GM12878 (cell line): ENCODE measurements around the gene LRP1B. TPM values are rescaled to one million over a fixed set of nuclear protein-coding genes. Genes with fewer than 3 reads are reported as not detected.

Source experiments
- ATAC-seq: fragments of 200-7000 bp; cut with Tn5 transposase; 3 replicates; pipeline ENCODE4 v1.9.1; 2020; ENCODE audit warnings: mild to moderate bottlenecking, moderate library complexity
- BruUV-seq: library from RNA; stranded (reverse); fragments of 400-500 nt; replicated peaks from 2 replicates; lab custom pipeline; 2021; lab: Mats Ljungman, UMichigan
- CTCF ChIA-PET: fragments of 300-600 bp; sonication (Branson Sonifier 250); formaldehyde crosslinking; extraction: SDS; loops from one replicate; lab custom pipeline; 2021; ENCODE audit warnings: inconsistent platforms; lab: Yijun Ruan, JAX
- POLR2A ChIA-PET: fragments of 350-600 bp; formaldehyde crosslinking; extraction: SDS; loops from one replicate; lab custom pipeline; 2021; ENCODE audit warnings: inconsistent platforms; lab: Charles Lee
- RAD21 ChIA-PET: fragments of 300-600 bp; sonication (Branson Sonifier 250); formaldehyde crosslinking; loops from one replicate; lab custom pipeline; 2023; ENCODE audit warnings: antibody characterized with exemption; ENCODE audit not compliant: unreplicated experiment; lab: Charles Lee
- SMC1A ChIA-PET: fragments of 300-600 bp; sonication (Branson Sonifier 250); formaldehyde crosslinking; loops from one replicate; lab custom pipeline; 2023; ENCODE audit not compliant: unreplicated experiment, uncharacterized antibody; lab: Charles Lee
- DNase-seq: peaks from one replicate; pipeline ENCODE4 v3.0.0-alpha.2; 2011; ENCODE audit warnings: low read depth, low spot score
- FAIRE-seq: peaks from 3 replicates; lab custom pipeline; 2011; peaks lifted over from hg19 to GRCh38; lab: Jason Lieb, UNC
- H2AFZ ChIP-seq: 2 replicates; pipeline ENCODE4 v1.6.0; 2011; ENCODE audit warnings: low read depth, low read length, control low read depth; ENCODE audit not compliant: control insufficient read depth
- H3K27ac ChIP-seq: 2 replicates; pipeline ENCODE4 v1.5.1; 2011; ENCODE audit warnings: control low read depth; ENCODE audit not compliant: control insufficient read depth, insufficient read depth
- H3K27me3 ChIP-seq, 2 experiments: replicated peaks in 1 of 2; 2 replicates each; pipeline versions ENCODE4 v1.6.0 to v1.6.1; 2011; ENCODE audit warnings: low read length in 1 of 2; ENCODE audit not compliant: control insufficient read depth in 2 of 2, insufficient read depth in 2 of 2
- H3K36me3 ChIP-seq, 2 experiments: 2 replicates each; pipeline ENCODE4 v1.5.1; 2011; ENCODE audit warnings: low read length in 1 of 2; ENCODE audit not compliant: control insufficient read depth in 2 of 2, insufficient read depth in 2 of 2
- H3K4me1 ChIP-seq: 2 replicates; pipeline ENCODE4 v1.6.1; 2011; ENCODE audit warnings: mild to moderate bottlenecking, low read length, moderate library complexity, mixed read lengths; ENCODE audit not compliant: control insufficient read depth, insufficient read depth
- H3K4me2 ChIP-seq: 2 replicates; pipeline ENCODE4 v1.6.0; 2011; ENCODE audit warnings: control low read depth; ENCODE audit not compliant: control insufficient read depth, insufficient read depth
- H3K4me3 ChIP-seq: fragments of 200-600 bp; sonication (generic); 2 replicates; pipeline ENCODE4 v1.5.1; 2016
- H3K79me2 ChIP-seq: 2 replicates; pipeline ENCODE4 v1.6.0; 2011; ENCODE audit warnings: low read length; ENCODE audit not compliant: control insufficient read depth, insufficient read depth
- H3K9ac ChIP-seq: 2 replicates; pipeline ENCODE4 v1.8.0; 2011; ENCODE audit warnings: low read length, control low read depth, mixed read lengths; ENCODE audit not compliant: control insufficient read depth, insufficient read depth
- H3K9me3 ChIP-seq: replicated peaks from 3 replicates; pipeline ENCODE4 v1.5.1; 2011; ENCODE audit warnings: mild to moderate bottlenecking, low read length; ENCODE audit not compliant: control insufficient read depth, insufficient read depth
- H4K20me1 ChIP-seq: 2 replicates; pipeline ENCODE4 v1.6.0; 2011; ENCODE audit not compliant: control insufficient read depth, insufficient read depth
- ASH2L ChIP-seq: fragments of 300-600, 200-600 bp; sonication (generic); IDR thresholded peaks from 2 replicates; pipeline ENCODE4 v1.6.1; 2017; ENCODE audit warnings: low read depth, mild to moderate bottlenecking, borderline replicate concordance
- CBX5 ChIP-seq: sonication (generic); IDR thresholded peaks from 2 replicates; pipeline ENCODE4 v1.6.1; 2016; ENCODE audit warnings: low read depth, moderate library complexity, mild to moderate bottlenecking, inconsistent platforms
- CEBPZ ChIP-seq: fragments of 150-350 bp; IDR thresholded peaks from 2 replicates; pipeline ENCODE4 v1.6.1; 2016; ENCODE audit warnings: low read depth, low read length
- E2F8 ChIP-seq: fragments of 450-650 bp; IDR thresholded peaks from 2 replicates; pipeline ENCODE4 v1.6.1; 2018; ENCODE audit warnings: mild to moderate bottlenecking, low read depth, moderate library complexity; ENCODE audit not compliant: partially characterized antibody
- MEF2B ChIP-seq: fragments of 450-650 bp; IDR thresholded peaks from 2 replicates; pipeline ENCODE4 v1.6.1; 2018; ENCODE audit warnings: mild to moderate bottlenecking, moderate library complexity; ENCODE audit not compliant: partially characterized antibody, poor library complexity, severe bottlenecking
- PRDM15 ChIP-seq: fragments of 450-650 bp; formaldehyde crosslinking; IDR thresholded peaks from 2 replicates; pipeline ENCODE4 v1.4.0; 2020; ENCODE audit warnings: mild to moderate bottlenecking, moderate library complexity
- STAT3 ChIP-seq: IDR thresholded peaks from 2 replicates; pipeline ENCODE4 v1.6.1; 2011; ENCODE audit warnings: low read depth, low read length, improper control_type of control experiment
- ZNF217 ChIP-seq: fragments of 450-650 bp; IDR thresholded peaks from 2 replicates; pipeline ENCODE4 v1.6.1; 2017; ENCODE audit warnings: antibody characterized with exemption, mild to moderate bottlenecking
- ZNF24 ChIP-seq: fragments of 450-650 bp; IDR thresholded peaks from 2 replicates; pipeline ENCODE4 v1.6.1; 2017; ENCODE audit warnings: antibody characterized with exemption, mild to moderate bottlenecking
- ZNF687 ChIP-seq: fragments of 450-650 bp; IDR thresholded peaks from 2 replicates; pipeline ENCODE4 v1.6.1; 2017; ENCODE audit warnings: mild to moderate bottlenecking, moderate library complexity
- WGBS: methylation state at CpG from one replicate; pipeline ENCODE4 v1.1.6; 2016; ENCODE audit warnings: low lambda C conversion rate; ENCODE audit not compliant: insufficient replicate concordance, insufficient coverage; ENCODE audit errors: missing lambda C conversion rate; 5-methylcytosine and 5-hydroxymethylcytosine counted together
- in situ Hi-C: fragments of 300-500 bp; cut with MboI; formaldehyde crosslinking; loops from 9 replicates; pipeline ENCODE4 v1.14.3; 2018; ENCODE audit warnings: mixed read lengths
- intact Hi-C: fragments of 100-400 bp; cut with micrococcal nuclease; formaldehyde crosslinking; loops from one replicate; pipeline ENCODE4 v1.14.2; 2022; ENCODE audit not compliant: unreplicated experiment
- polyA plus RNA-seq, 11 experiments: library from polyadenylated mRNA; depleted of rRNA in 4 of 11; unstranded in 6 of 11; stranded (reverse) in 5 of 11; fragments of >200 nt; fragmentation: Nextera tagmentation in 4 of 11; fragmentation: Illumina TruSeq in 1 of 11; extraction: Ambion mirVana in 4 of 11; extraction: Trizol in 1 of 11; gene quantifications; 1 replicate in 1 of 11; 2 replicates in 10 of 11; pipeline versions ENCODE4 v1.2.1 to v1.2.3, GENCODE V29; 2011 to 2016; ENCODE audit warnings: inconsistent platforms in 2 of 11, missing spikeins in 2 of 11, low read depth in 1 of 11
- total RNA-seq, 4 experiments: library from RNA; depleted of rRNA in 3 of 4; stranded (reverse); fragments of >200 nt in 3 of 4; fragmentation: Illumina TruSeq in 1 of 4; extraction: Trizol in 1 of 4; gene quantifications; 2 replicates each; pipeline versions ENCODE4 v1.2.1 to v1.2.3, GENCODE V29; 2013 to 2021

The LRP1B gene
- total and polyA plus RNA-seq, 10 of the 15 experiments (the other 5 are each of a cell fraction or from before 2014, with no cell fraction given), result under 0.01 to 0.06 (median 0.03) TPM; not detected in 5

- ATAC-seq (no peak), DNase-seq (no peak), FAIRE-seq (no peak)
- TF ChIP-seq E2F8 (no peak), STAT3 (no peak), CBX5 (no peak), MEF2B (no peak), ZNF217 (no peak), ZNF24 (no peak), ZNF687 (no peak), CEBPZ (no peak), ASH2L (no peak), PRDM15 (CRISPR knock-in tag) (no peak)
- 10% methylated on average over 10 of the region's 10 CpGs for WGBS
- intact Hi-C loops (no loop called here), in situ Hi-C loops (no loop called here)
- H3K4me2 ChIP-seq, result no peak overlapping the region
- no peaks in the 10 kb centered on the region for H3K36me3 ChIP-seq
- CTCF ChIA-PET, result no interaction called here
- no peak overlapping the region for H3K9ac ChIP-seq
- no TSS peak for BruUV-seq
- no peak overlapping the region for H3K4me3 ChIP-seq
- RAD21 ChIA-PET, result no interaction called here
- SMC1A ChIA-PET, result no interaction called here
- no peak overlapping the region for H2AFZ ChIP-seq
- H3K27me3 ChIP-seq, result no peaks in the 10 kb centered on the region
- H3K4me1 ChIP-seq, result no peaks in the 10 kb centered on the region
- POLR2A ChIA-PET, result no interaction called here
- no peak overlapping the region for H3K27ac ChIP-seq
- H4K20me1 ChIP-seq, result no peaks in the 10 kb centered on the region
- H3K79me2 ChIP-seq, result no peaks in the 10 kb centered on the region
- H3K9me3 ChIP-seq, result no peaks in the 10 kb centered on the region
Measured at GRCh38 chr2:141264848-141265247, 866.0 kb downstream of the LRP1B start.
